PC-9 (cell line): Measurements from ENCODE around the gene MCRIP1. TPM values are rescaled to one million over a fixed set of nuclear protein-coding genes. Genes with fewer than 3 reads are reported as not detected.

Experiments
- BruUV-seq: library from RNA; stranded (reverse); fragments of 400-500 nt; replicated peaks from 2 replicates; lab custom pipeline; 2021; lab: Mats Ljungman, UMichigan
- CTCF ChIA-PET: fragments of 300-600 bp; sonication (Branson Sonifier 250); formaldehyde crosslinking; loops from one replicate; lab custom pipeline; 2022; ENCODE audit warnings: antibody characterized with exemption; lab: Charles Lee
- POLR2A ChIA-PET: fragments of 300-600 bp; sonication (Branson Sonifier 250); formaldehyde crosslinking; loops from one replicate; lab custom pipeline; 2022; ENCODE audit warnings: antibody characterized with exemption; ENCODE audit not compliant: unreplicated experiment; lab: Charles Lee
- DNase-seq, 2 experiments: peaks; one replicate each; pipeline versions ENCODE4 v3.0.0 to v3.0.0-alpha.2; 2015 to 2022; ENCODE audit warnings: mixed read lengths in 1 of 2
- H2AFZ ChIP-seq: fragments of 200-600 bp; sonication (generic); 2 replicates; pipeline ENCODE4 v1.8.1; 2017; ENCODE audit warnings: antibody characterized with exemption
- H3F3A ChIP-seq: fragments of 200-600 bp; sonication (generic); 2 replicates; pipeline ENCODE4 v1.8.1; 2017; ENCODE audit warnings: antibody characterized with exemption, mild to moderate bottlenecking, low read depth; ENCODE audit not compliant: insufficient read depth
- H3K27ac ChIP-seq: fragments of 200-600 bp; sonication (generic); 2 replicates; pipeline ENCODE4 v1.6.1; 2016; ENCODE audit warnings: mixed run types
- H3K27me3 ChIP-seq: fragments of 200-600 bp; sonication (generic); 2 replicates; pipeline ENCODE4 v1.6.1; 2016; ENCODE audit warnings: low read depth, mixed run types; ENCODE audit not compliant: insufficient read depth
- H3K36me3 ChIP-seq: fragments of 200-600 bp; sonication (generic); 2 replicates; pipeline ENCODE4 v1.6.1; 2016; ENCODE audit warnings: low read depth, mixed run types
- H3K4me1 ChIP-seq: fragments of 200-600 bp; sonication (generic); replicated peaks from 2 replicates; pipeline ENCODE4 v1.6.1; 2016; ENCODE audit warnings: mixed run types; ENCODE audit not compliant: insufficient read depth
- H3K4me2 ChIP-seq: fragments of 200-600 bp; sonication (generic); 2 replicates; pipeline ENCODE4 v1.6.1; 2017; ENCODE audit warnings: mixed run types
- H3K4me3 ChIP-seq: fragments of 200-600 bp; sonication (generic); 2 replicates; pipeline ENCODE4 v1.6.1; 2016; ENCODE audit warnings: mixed run types
- H3K79me2 ChIP-seq: fragments of 200-600 bp; sonication (generic); 2 replicates; pipeline ENCODE4 v1.6.1; 2017; ENCODE audit warnings: low read depth, mixed run types
- H3K9me2 ChIP-seq: fragments of 200-600 bp; sonication (generic); 2 replicates; pipeline ENCODE4 v1.8.1; 2017; ENCODE audit warnings: mild to moderate bottlenecking; ENCODE audit not compliant: insufficient read depth
- H3K9me3 ChIP-seq: fragments of 200-600 bp; sonication (generic); 2 replicates; pipeline ENCODE4 v1.8.1; 2016; ENCODE audit warnings: low read depth; ENCODE audit not compliant: insufficient read depth
- H4K20me1 ChIP-seq: fragments of 200-600 bp; sonication (generic); 2 replicates; pipeline ENCODE4 v1.8.1; 2017; ENCODE audit not compliant: insufficient read depth
- EZH2 ChIP-seq: fragments of 200-600 bp; sonication (generic); IDR thresholded peaks from 2 replicates; pipeline ENCODE4 v1.8.0; 2017; ENCODE audit warnings: antibody characterized with exemption, low read depth
- intact Hi-C: fragments of 100-400 bp; cut with micrococcal nuclease; formaldehyde crosslinking; loops from one replicate; pipeline ENCODE4 v1.10.0; 2022; ENCODE audit not compliant: unreplicated experiment
- total RNA-seq: library from RNA; stranded (reverse); gene quantifications from 2 replicates; pipeline ENCODE4 v1.2.3, GENCODE V29; 2021
- TF ChIP-seq, protein P1 (sequence below): fragments of 200-600 bp; sonication (generic); conservative IDR thresholded peaks from 2 replicates; pipeline ENCODE4 v1.6.1; 2017; ENCODE audit warnings: mixed run types, antibody characterized with exemption, mild to moderate bottlenecking, moderate library complexity

Gene MCRIP1
- total RNA-seq, 1 experiment from 2014 or later = 53.8 TPM

DNA sequence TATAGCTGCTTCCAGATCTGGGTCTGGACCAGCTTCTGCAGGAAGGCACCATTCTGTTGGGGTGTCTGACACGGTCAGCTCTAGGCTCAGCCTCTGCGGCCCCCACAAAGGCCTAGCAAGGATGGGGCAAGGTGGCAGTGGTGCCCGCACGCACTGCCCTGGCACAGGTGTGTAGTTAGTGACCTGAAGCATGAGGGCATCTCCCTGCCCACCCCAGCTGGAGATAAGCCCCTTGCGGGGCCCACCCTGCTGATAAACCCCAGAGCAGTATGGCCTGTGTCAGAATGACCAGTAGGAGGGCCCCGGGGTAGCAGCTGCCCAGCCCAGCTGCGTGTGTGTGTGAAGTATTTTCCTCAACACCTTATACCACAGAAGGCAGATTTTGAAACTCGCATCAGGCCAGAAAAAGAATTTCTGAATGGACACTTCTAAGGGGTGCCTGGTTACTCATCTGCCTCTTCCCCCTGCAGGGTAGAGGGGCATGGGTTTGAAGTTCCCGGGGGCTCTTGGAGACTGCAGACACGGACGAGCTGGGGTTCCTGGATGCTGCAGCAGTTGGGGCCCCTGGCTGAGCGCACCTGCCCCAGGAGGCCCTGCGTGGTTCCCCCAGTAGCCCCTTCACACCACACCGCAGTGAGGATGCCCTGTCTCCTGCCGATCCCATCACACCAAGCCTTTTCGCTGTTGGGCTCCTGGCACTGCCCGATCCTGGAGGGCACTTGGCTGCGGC lies 33.5 kb upstream of the MCRIP1 start:
- Histone ChIP-seq H3K27me3 (no peaks in the 10 kb centered on the region), H3K36me3 (peaks cover 10% of the 10 kb centered on the region; the same call in 1 of the 2 replicates), H4K20me1 (peaks cover 40% of the 10 kb centered on the region), H3K9me2 (no peaks in the 10 kb centered on the region), H3F3A (peaks cover 66% of the 10 kb centered on the region), H3K27ac (no peak overlapping the region), H3K79me2 (peaks cover 44% of the 10 kb centered on the region), H3K4me2 (no peak overlapping the region), H2AFZ (no peak overlapping the region), H3K4me1 (0 out of 2 replicates have a peak, but pooled peaks cover 8% of the 10 kb centered on the region), H3K4me3 (no peak overlapping the region), H3K9me3 (no peaks in the 10 kb centered on the region)
- TF ChIP-seq, protein P1, sequence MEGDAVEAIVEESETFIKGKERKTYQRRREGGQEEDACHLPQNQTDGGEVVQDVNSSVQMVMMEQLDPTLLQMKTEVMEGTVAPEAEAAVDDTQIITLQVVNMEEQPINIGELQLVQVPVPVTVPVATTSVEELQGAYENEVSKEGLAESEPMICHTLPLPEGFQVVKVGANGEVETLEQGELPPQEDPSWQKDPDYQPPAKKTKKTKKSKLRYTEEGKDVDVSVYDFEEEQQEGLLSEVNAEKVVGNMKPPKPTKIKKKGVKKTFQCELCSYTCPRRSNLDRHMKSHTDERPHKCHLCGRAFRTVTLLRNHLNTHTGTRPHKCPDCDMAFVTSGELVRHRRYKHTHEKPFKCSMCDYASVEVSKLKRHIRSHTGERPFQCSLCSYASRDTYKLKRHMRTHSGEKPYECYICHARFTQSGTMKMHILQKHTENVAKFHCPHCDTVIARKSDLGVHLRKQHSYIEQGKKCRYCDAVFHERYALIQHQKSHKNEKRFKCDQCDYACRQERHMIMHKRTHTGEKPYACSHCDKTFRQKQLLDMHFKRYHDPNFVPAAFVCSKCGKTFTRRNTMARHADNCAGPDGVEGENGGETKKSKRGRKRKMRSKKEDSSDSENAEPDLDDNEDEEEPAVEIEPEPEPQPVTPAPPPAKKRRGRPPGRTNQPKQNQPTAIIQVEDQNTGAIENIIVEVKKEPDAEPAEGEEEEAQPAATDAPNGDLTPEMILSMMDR = no peak
- TF ChIP-seq EZH2 = no peak
- POLR2A ChIA-PET = interaction anchor here (0.6 kb wide), 1 partner anchor 279 kb away, joined by 10 read pairs; no protein-coding TSS in a partner anchor
- CTCF ChIA-PET = no interaction called here
- BruUV-seq = no TSS peak
- no peak for DNase-seq
- intact Hi-C loops = loop anchor here (5.0 kb wide), 1 partner anchor 61 kb away; the partner anchor contains the start of gene MAFG

- peaks cover 68% of the 10 kb centered on the region for H3F3A ChIP-seq
- H2AFZ ChIP-seq = no peak overlapping the region
- peaks cover 40% of the 10 kb centered on the region for H4K20me1 ChIP-seq
- no peaks in the 10 kb centered on the region for H3K27me3 ChIP-seq
- intact Hi-C loops = loop anchor here (5.0 kb wide), 1 partner anchor 61 kb away; the partner anchor contains the start of gene MAFG
- H3K9me2 ChIP-seq = no peaks in the 10 kb centered on the region
- H3K79me2 ChIP-seq = peaks cover 45% of the 10 kb centered on the region
- ChIA-PET POLR2A (interaction anchor here (0.6 kb wide), 1 partner anchor 280 kb away, joined by 10 read pairs; no protein-coding TSS in a partner anchor), CTCF (no interaction called here)
- no peaks in the 10 kb centered on the region for H3K9me3 ChIP-seq
- H3K27ac ChIP-seq = no peak overlapping the region
- no peak overlapping the region for H3K4me2 ChIP-seq
- 0 out of 2 replicates have a peak, but pooled peaks cover 8% of the 10 kb centered on the region for H3K4me1 ChIP-seq
- DNase-seq = peak in 1 of 2 experiments; percentile 44
- H3K4me3 ChIP-seq = no peak overlapping the region
- H3K36me3 ChIP-seq = peaks cover 10% of the 10 kb centered on the region; the same call in 1 of the 2 replicates
- TF ChIP-seq, protein P1 = no peak
- no peak for TF ChIP-seq EZH2
- BruUV-seq = no TSS peak
Measured at GRCh38 chr17:81865733-81866439, 32.8 kb upstream of the MCRIP1 start.

DNA sequence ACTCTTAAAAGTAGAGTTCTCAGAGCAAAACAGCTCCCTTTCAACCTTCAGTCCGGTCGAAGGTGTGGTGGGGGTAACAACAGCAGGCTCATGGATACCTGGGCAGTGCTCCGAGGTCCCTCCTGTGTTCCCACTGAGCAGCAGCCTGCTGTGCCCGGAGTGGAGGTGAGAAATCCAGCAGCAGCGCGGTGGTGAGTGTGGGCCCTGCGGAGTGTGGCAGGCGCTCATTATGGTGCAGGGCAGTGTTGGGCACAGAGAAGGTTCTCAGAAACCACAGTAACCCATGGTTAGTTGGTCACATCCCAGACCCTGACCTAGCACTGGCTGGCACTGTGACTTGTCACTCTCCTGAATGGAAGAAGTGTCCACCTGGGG lies 32.3 kb upstream of the MCRIP1 start:
- H3K4me1 ChIP-seq = 0 out of 2 replicates have a peak, but pooled peaks cover 8% of the 10 kb centered on the region
- BruUV-seq = no TSS peak
- peaks cover 38% of the 10 kb centered on the region for H4K20me1 ChIP-seq
- ChIA-PET POLR2A (no interaction called here), CTCF (interaction anchor here (0.7 kb wide), 1 partner anchor 27 kb away, joined by 3 read pairs; no protein-coding TSS in a partner anchor)
- intact Hi-C loops = loop anchor here (5.0 kb wide), 1 partner anchor 62 kb away; the partner anchor contains the start of gene MAFG
- no peak overlapping the region for H3K27ac ChIP-seq
- peaks cover 10% of the 10 kb centered on the region; the same call in 1 of the 2 replicates for H3K36me3 ChIP-seq
- no peak overlapping the region for H3K4me2 ChIP-seq
- DNase-seq = no peak
- no peaks in the 10 kb centered on the region for H3K9me2 ChIP-seq
- TF ChIP-seq, protein P1 = no peak
- TF ChIP-seq EZH2 = no peak
- H3K9me3 ChIP-seq = no peaks in the 10 kb centered on the region
- no peak overlapping the region for H2AFZ ChIP-seq
- H3F3A ChIP-seq = peaks cover 66% of the 10 kb centered on the region
- no peak overlapping the region for H3K4me3 ChIP-seq
- no peaks in the 10 kb centered on the region for H3K27me3 ChIP-seq
- peaks cover 43% of the 10 kb centered on the region for H3K79me2 ChIP-seq
